Adrenal gland (tissue), 12 donors: ENCODE results near the gene HHEX. TPM values are rescaled to one million over a fixed set of nuclear protein-coding genes. Genes with fewer than 3 reads are reported as not detected.
A peak's percentile ranks its signal among the peaks of the same experiment; 100 is the strongest.

ENCODE experiments used
- DNase-seq, 7 donors: peaks; one replicate each; pipeline ENCODE4 v3.0.0-alpha.2; 2019 to 2020
- H3K27ac ChIP-seq, 5 donors: fragments of 200-600 bp; sonication (generic) in 4 of 5; 1 replicate in 3 of 5; 2 replicates in 2 of 5; pipeline versions ENCODE4 v1.5.1 to v1.8.0; 2016 to 2020; ENCODE audit warnings: mild to moderate bottlenecking in 1 of 5
- H3K27me3 ChIP-seq: fragments of 200-600 bp; 2 replicates; pipeline ENCODE4 v1.8.0; 2021
- H3K36me3 ChIP-seq, 2 donors: fragments of 200-600 bp; replicated peaks in 1 of 2; 1 replicate in 1 of 2; 2 replicates in 1 of 2; pipeline versions ENCODE4 v1.5.1 to v1.8.0; 2018 to 2022
- H3K4me1 ChIP-seq, 2 donors: fragments of 200-600 bp; replicated peaks in 1 of 2; 1 replicate in 1 of 2; 2 replicates in 1 of 2; pipeline versions ENCODE4 v1.5.1 to v1.8.0; 2018 to 2021
- H3K4me3 ChIP-seq, 4 donors: fragments of 200-600 bp; sonication (generic) in 3 of 4; one replicate each; pipeline ENCODE4 v1.5.1; 2016 to 2018
- H3K9me3 ChIP-seq, 3 donors: fragments of 200-600 bp; sonication (generic) in 1 of 3; replicated peaks in 1 of 3; 1 replicate in 2 of 3; 2 replicates in 1 of 3; pipeline versions ENCODE4 v1.5.1 to v1.8.0; 2016 to 2021
- CTCF ChIP-seq, 6 experiments: fragments of 450-650 bp in 4 of 6; fragments of 200-600 bp in 2 of 6; sonication (generic) in 1 of 6; IDR thresholded peaks; 1 replicate in 5 of 6; 2 replicates in 1 of 6; pipeline versions ENCODE4 v1.5.1 to v1.8.0; 2016 to 2021; ENCODE audit warnings: antibody characterized with exemption in 6 of 6, mild to moderate bottlenecking in 2 of 6, moderate library complexity in 1 of 6
- POLR2A ChIP-seq, 2 donors: fragments of 450-650 bp; IDR thresholded peaks; one replicate each; pipeline ENCODE4 v1.6.1; 2017; ENCODE audit warnings: antibody characterized with exemption in 2 of 2, mild to moderate bottlenecking in 2 of 2, moderate library complexity in 1 of 2
- WGBS, 4 donors: extraction: QIAGEN DNeasy Blood & Tissue Kit in 2 of 4; methylation state at CpG; one replicate each; pipeline versions ENCODE4 v1.1.5 to v1.1.7; 2013 to 2017; 5-methylcytosine and 5-hydroxymethylcytosine counted together
- intact Hi-C, 2 donors: fragments of 100-400 bp; cut with DNase I; formaldehyde crosslinking; loops; one replicate each; pipeline versions ENCODE4 v1.14.1 to v1.15.0; 2022 to 2023
- polyA plus RNA-seq, 3 donors: library from polyadenylated mRNA; stranded (reverse); fragments of 200-250 nt in 2 of 3; fragments of 350-450 nt in 1 of 3; fragmentation: Illumina TruSeq in 1 of 3; extraction: RNeasy Lipid Tissue Mini Kit (QIAGEN cat#74804) in 1 of 3; gene quantifications; one replicate each; pipeline ENCODE4 v1.2.3, GENCODE V29; 2013 to 2014
- total RNA-seq, 9 donors: library from RNA; depleted of rRNA in 4 of 9; stranded (reverse); fragments of >200 nt in 4 of 9; fragments of 120-200 nt in 1 of 9; fragmentation: NEBNext Ultra II Directional in 1 of 9; extraction: Animal tissue kit (Norgen Biotek cat#: 25700) in 1 of 9; gene quantifications; one replicate each; pipeline versions ENCODE4 v1.1.0 to v1.2.4, GENCODE V29; 2013 to 2023
- donor health status: healthy with polysubstance abuse.
- donor health status: Bipolar disorder and iron deficiency.
- donor health status: DM: yes; HTN: yes; CAD: no.
- donor health status: DM: no; HTN: no; CAD: no.
- donor health status: DM: no; HTN: no; CAD: no.
- donor health status: DM: yes; HTN: yes; CAD: no.

HHEX gene
- total and polyA plus RNA-seq, 12 donors = 10.2 to 49.3 (median 20.0) TPM

GRCh38 chr10:92688927-92689662 lies 660 bp upstream of the HHEX start:
- no peaks in the 10 kb centered on the region for H3K27me3 ChIP-seq
- TF ChIP-seq POLR2A (IDR thresholded peaks at IDR 0.05) (no peak), CTCF (IDR thresholded peaks at IDR 0.05) (no peak)
- H3K27ac ChIP-seq = peak overlapping the region; percentile 61 to 97 (median 93)
- H3K4me3 ChIP-seq = peak overlapping the region; percentile 6 to 80 (median 72)
- 0 to 3% (median 2%) methylated on average over 8 to 63 of the region's 63 CpGs for WGBS, 4 donors
- peaks cover 0 to 5% of the 10 kb centered on the region in 2 donors for H3K36me3 ChIP-seq
- peaks cover 16 to 20% of the 10 kb centered on the region in 2 donors for H3K4me1 ChIP-seq
- no peaks in the 10 kb centered on the region for H3K9me3 ChIP-seq
- DNase-seq = peak in 6 of 7 donors; percentile 40 to 63 (median 52)
- intact Hi-C loops = loop anchor here in 1 of 2 donors (10.0 kb wide), 1 partner anchor 126 kb away; no protein-coding TSS in a partner anchor

GRCh38 chr10:92690211-92690914 lies 608 bp downstream of the HHEX start:
- Histone ChIP-seq H3K36me3 (peaks cover 0 to 13% of the 10 kb centered on the region in 2 donors), H3K27ac (peak overlapping the region; percentile 91 to 97 (median 93)), H3K4me3 (peak overlapping the region; percentile 46 to 87 (median 78)), H3K27me3 (no peaks in the 10 kb centered on the region), H3K9me3 (no peaks in the 10 kb centered on the region), H3K4me1 (peaks cover 29 to 33% of the 10 kb centered on the region in 2 donors)
- DNase-seq = peak; percentile 72 to 83 (median 78)
- intact Hi-C loops = no loop called here
- WGBS, 4 donors = 2% methylated on average over 34 to 73 of the region's 73 CpGs
- TF ChIP-seq POLR2A (IDR thresholded peaks at IDR 0.05) (peak in 1 of 2 donors; percentile 12), CTCF (IDR thresholded peaks at IDR 0.05) (no peak)

- 39 to 53% (median 47%) methylated on average over 30 of the region's 30 CpGs for whole genome bisulfite sequencing, 4 donors
- no peaks in the 10 kb centered on the region for H3K27me3 ChIP-seq
- H3K9me3 ChIP-seq = no peaks in the 10 kb centered on the region
- TF ChIP-seq CTCF (IDR thresholded peaks at IDR 0.05) = no peak
- TF ChIP-seq POLR2A (IDR thresholded peaks at IDR 0.05) = no peak
- DNase-seq = peak; percentile 22 to 65 (median 43)
- peak overlapping the region in 2 of 4 donors; percentile 80 to 87 for H3K4me3 ChIP-seq
- intact Hi-C loops = no loop called here
- H3K36me3 ChIP-seq = peaks cover 0 to 15% of the 10 kb centered on the region in 2 donors
- H3K27ac ChIP-seq = peak overlapping the region; percentile 55 to 97 (median 93)
- H3K4me1 ChIP-seq = peaks cover 33 to 37% of the 10 kb centered on the region in 2 donors
Measured at GRCh38 chr10:92690915-92691590, 1.3 kb downstream of the HHEX start.
